Nephron progenitor cell (in vitro differentiated cells): ENCODE data around the gene LIPA.

Experiments used
- DNase-seq: peaks from one replicate; pipeline ENCODE4 v3.0.0; 2021
- H3K27ac Mint-ChIP-seq: 2 replicates; pipeline ENCODE4 v1.8.0; 2021; ENCODE audit warnings: mild to moderate bottlenecking, moderate library complexity, mixed read lengths
- H3K27me3 Mint-ChIP-seq: 2 replicates; pipeline ENCODE4 v1.8.0; 2021; ENCODE audit warnings: mild to moderate bottlenecking, low read depth, mixed read lengths; ENCODE audit not compliant: poor library complexity
- H3K36me3 Mint-ChIP-seq: 2 replicates; pipeline ENCODE4 v1.8.0; 2021; ENCODE audit warnings: low read depth, mixed read lengths
- H3K4me1 Mint-ChIP-seq: 2 replicates; pipeline ENCODE4 v1.8.0; 2021; ENCODE audit warnings: mixed read lengths
- H3K4me3 Mint-ChIP-seq: 2 replicates; pipeline ENCODE4 v1.8.0; 2021; ENCODE audit warnings: mild to moderate bottlenecking, moderate library complexity, mixed read lengths
- H3K9me3 Mint-ChIP-seq: 2 replicates; pipeline ENCODE4 v1.8.0; 2021; ENCODE audit warnings: mild to moderate bottlenecking, moderate library complexity, mixed read lengths
- TF ChIP-seq, protein P1 (sequence below): fragments of 200-600 bp; sonication (generic); IDR thresholded peaks from 2 replicates; pipeline ENCODE4 v1.5.0; 2021; ENCODE audit warnings: antibody characterized with exemption

The LIPA gene

GRCh38 chr10:89251409-89252224, at the start of gene LIPA:
Gene LIPA, minus strand, starts transcription at chr10:89251775. Its CDS starts 4,127 bp downstream, at chr10:89247648.
- Mint-ChIP-seq H3K36me3 (peaks cover 8% of the 10 kb centered on the region), H3K27ac (no peak within 1 kb of the TSS), H3K4me1 (peaks cover 7% of the 10 kb centered on the region), H3K9me3 (peaks cover 34% of the 10 kb centered on the region), H3K27me3 (peaks cover 17% of the 10 kb centered on the region), H3K4me3 (peak within 1 kb of the TSS; percentile 85)
- peak; percentile 91 for DNase-seq
- TF ChIP-seq, protein P1, sequence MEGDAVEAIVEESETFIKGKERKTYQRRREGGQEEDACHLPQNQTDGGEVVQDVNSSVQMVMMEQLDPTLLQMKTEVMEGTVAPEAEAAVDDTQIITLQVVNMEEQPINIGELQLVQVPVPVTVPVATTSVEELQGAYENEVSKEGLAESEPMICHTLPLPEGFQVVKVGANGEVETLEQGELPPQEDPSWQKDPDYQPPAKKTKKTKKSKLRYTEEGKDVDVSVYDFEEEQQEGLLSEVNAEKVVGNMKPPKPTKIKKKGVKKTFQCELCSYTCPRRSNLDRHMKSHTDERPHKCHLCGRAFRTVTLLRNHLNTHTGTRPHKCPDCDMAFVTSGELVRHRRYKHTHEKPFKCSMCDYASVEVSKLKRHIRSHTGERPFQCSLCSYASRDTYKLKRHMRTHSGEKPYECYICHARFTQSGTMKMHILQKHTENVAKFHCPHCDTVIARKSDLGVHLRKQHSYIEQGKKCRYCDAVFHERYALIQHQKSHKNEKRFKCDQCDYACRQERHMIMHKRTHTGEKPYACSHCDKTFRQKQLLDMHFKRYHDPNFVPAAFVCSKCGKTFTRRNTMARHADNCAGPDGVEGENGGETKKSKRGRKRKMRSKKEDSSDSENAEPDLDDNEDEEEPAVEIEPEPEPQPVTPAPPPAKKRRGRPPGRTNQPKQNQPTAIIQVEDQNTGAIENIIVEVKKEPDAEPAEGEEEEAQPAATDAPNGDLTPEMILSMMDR = no peak

DNA sequence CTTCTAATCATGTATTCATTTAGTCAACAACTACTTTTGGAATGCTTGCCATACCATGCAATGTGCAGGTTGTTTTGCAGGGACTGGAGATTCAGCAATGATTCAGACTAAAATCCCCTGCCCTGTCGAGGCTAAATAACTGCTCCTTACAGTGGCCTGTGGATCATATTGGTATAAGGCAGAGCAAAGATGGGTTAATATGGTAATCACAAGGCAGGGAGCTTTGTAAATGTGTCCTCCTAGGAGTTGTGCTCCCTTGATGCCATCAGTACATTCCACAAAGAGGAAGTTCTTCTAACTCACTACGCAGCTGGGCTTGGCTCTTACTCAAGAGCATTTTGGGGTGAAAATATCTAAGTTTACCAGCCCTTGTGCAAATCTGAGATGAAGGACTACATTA, 49.7 kb upstream of the LIPA start:
- H3K36me3 Mint-ChIP-seq = peaks cover 7% of the 10 kb centered on the region
- TF ChIP-seq, protein P1 = no peak
- H3K4me1 Mint-ChIP-seq = peaks cover 28% of the 10 kb centered on the region
- peaks cover 22% of the 10 kb centered on the region for H3K9me3 Mint-ChIP-seq
- no peaks in the 10 kb centered on the region for H3K27me3 Mint-ChIP-seq
- no peak overlapping the region for H3K27ac Mint-ChIP-seq
- no peak for DNase-seq
- no peak overlapping the region for H3K4me3 Mint-ChIP-seq

DNA sequence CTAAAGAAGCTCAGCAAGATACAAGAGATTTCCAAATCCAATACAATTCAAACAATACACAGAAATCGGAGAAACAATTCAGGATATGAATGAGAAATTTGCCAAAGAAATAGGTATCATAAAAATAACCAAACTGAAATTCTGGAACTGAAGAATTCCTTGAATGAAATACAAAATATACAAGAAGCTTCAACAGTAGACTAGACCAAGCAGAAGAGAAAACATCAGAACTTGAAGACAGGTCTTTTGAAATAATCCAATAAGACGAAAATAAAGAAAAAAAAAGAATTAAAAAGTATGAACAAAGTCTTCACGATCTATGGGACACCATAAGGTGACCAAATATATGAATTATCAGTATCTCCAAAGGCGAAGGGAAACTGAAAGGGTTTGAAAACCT, 47.5 kb upstream of the LIPA start:
- H3K4me3 Mint-ChIP-seq = no peak overlapping the region
- H3K36me3 Mint-ChIP-seq = peaks cover 7% of the 10 kb centered on the region
- no peaks in the 10 kb centered on the region for H3K27me3 Mint-ChIP-seq
- H3K9me3 Mint-ChIP-seq = peaks cover 22% of the 10 kb centered on the region
- peaks cover 20% of the 10 kb centered on the region for H3K4me1 Mint-ChIP-seq
- no peak for DNase-seq
- TF ChIP-seq, protein P1 = no peak
- H3K27ac Mint-ChIP-seq = no peak overlapping the region

GRCh38 chr10:89297791-89298190, 46.2 kb upstream of the LIPA start:
- peaks cover 14% of the 10 kb centered on the region for H3K4me1 Mint-ChIP-seq
- no peaks in the 10 kb centered on the region for H3K27me3 Mint-ChIP-seq
- H3K4me3 Mint-ChIP-seq = no peak overlapping the region
- no peak for DNase-seq
- peaks cover 7% of the 10 kb centered on the region for H3K36me3 Mint-ChIP-seq
- TF ChIP-seq, protein P1 = no peak
- no peak overlapping the region for H3K27ac Mint-ChIP-seq
- H3K9me3 Mint-ChIP-seq = peaks cover 26% of the 10 kb centered on the region

DNA sequence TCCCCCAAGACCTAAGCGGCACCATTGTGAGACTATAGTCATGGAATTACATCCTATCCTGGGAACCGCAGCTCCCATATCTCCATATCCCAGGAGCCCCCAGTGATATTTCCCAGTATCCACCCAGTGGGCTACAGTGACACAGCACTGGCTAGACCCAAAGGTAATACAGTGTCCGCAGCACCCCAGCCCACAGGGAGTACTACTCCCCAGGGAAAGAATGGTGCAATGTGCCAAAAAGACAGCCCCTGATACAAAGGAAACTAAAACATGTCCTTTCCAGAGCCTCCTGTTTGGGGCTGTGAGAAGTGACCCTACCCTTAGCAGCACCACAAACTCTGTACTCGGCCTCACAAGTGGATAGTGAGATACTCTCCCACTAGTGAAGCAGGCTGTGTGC, 45.8 kb upstream of the LIPA start:
- Mint-ChIP-seq H3K27ac (no peak overlapping the region), H3K36me3 (peaks cover 7% of the 10 kb centered on the region), H3K4me1 (peaks cover 9% of the 10 kb centered on the region), H3K27me3 (no peaks in the 10 kb centered on the region), H3K4me3 (no peak overlapping the region), H3K9me3 (peaks cover 26% of the 10 kb centered on the region)
- DNase-seq = no peak
- TF ChIP-seq, protein P1 = no peak

- DNase-seq = no peak
- Mint-ChIP-seq H3K9me3 (peaks cover 26% of the 10 kb centered on the region), H3K4me1 (no peaks in the 10 kb centered on the region), H3K36me3 (peaks cover 7% of the 10 kb centered on the region), H3K27ac (no peak overlapping the region), H3K27me3 (no peaks in the 10 kb centered on the region), H3K4me3 (no peak overlapping the region)
- TF ChIP-seq, protein P1 = no peak
These were observed 44.7 kb upstream of the LIPA start for GRCh38 chr10:89296220-89296648.
